Lower leg skin (tissue), 3 donors: ENCODE results near the gene KIZ.
A peak's percentile ranks its signal among the peaks of the same experiment; 100 is the strongest.

ENCODE experiments used
- CTCF ChIP-seq, 3 donors: fragments of 450-650 bp; IDR thresholded peaks; one replicate each; pipeline ENCODE4 v1.5.1; 2016; ENCODE audit warnings: antibody characterized with exemption in 3 of 3, mild to moderate bottlenecking in 3 of 3, moderate library complexity in 2 of 3
- POLR2A ChIP-seq, 2 donors: fragments of 450-650 bp; IDR thresholded peaks; one replicate each; pipeline ENCODE4 v1.6.1; 2016 to 2017; ENCODE audit warnings: antibody characterized with exemption in 2 of 2, mild to moderate bottlenecking in 1 of 2, moderate library complexity in 1 of 2

- peak in 1 of 3 donors; percentile 38 for TF ChIP-seq CTCF (IDR thresholded peaks at IDR 0.05)
- no peak for TF ChIP-seq POLR2A (IDR thresholded peaks at IDR 0.05)
Measured at GRCh38 chr20:21235484-21236445, 109.9 kb downstream of the KIZ start.
